ENCODE results near the gene BAD. TPM values are rescaled to one million over a fixed set of nuclear protein-coding genes. Genes with fewer than 3 reads are reported as not detected.

Gene BAD
- total RNA-seq, 1 experiment from 2014 or later, result 368 TPM

GRCh38 chr11:64254326-64254725, 30.1 kb downstream of the BAD start:
- peaks cover 25% of the 10 kb centered on the region for H3K79me2 ChIP-seq (ENCODE audit: low read length)
- H3K9me2 ChIP-seq (replicated peaks; ENCODE audit: low read length), result no peaks in the 10 kb centered on the region
- ChIA-PET CTCF (no interaction called here), POLR2A (ENCODE audit: unreplicated experiment) (interaction anchor here (0.5 kb wide), 1 partner anchor 10 kb away, joined by 12 read pairs; no protein-coding TSS in a partner anchor)
- H3F3A ChIP-seq (ENCODE audit: low read length, unreplicated experiment), result no peaks in the 10 kb centered on the region
- peaks cover 25% of the 10 kb centered on the region for H3K4me1 ChIP-seq (ENCODE audit: insufficient read depth, low read length)
- peaks cover 25% of the 10 kb centered on the region for H3K36me3 ChIP-seq (ENCODE audit: low read depth, low read length)
- H3K27me3 ChIP-seq (ENCODE audit: low read length), result no peaks in the 10 kb centered on the region
- H3K4me2 ChIP-seq (ENCODE audit: low read length), result no peak overlapping the region
- H3K27ac ChIP-seq (ENCODE audit: low read length), result no peak overlapping the region
- H2AFZ ChIP-seq (ENCODE audit: low read length), result no peak overlapping the region
- no peak for TF ChIP-seq EZH2 (IDR thresholded peaks at IDR 0.05; ENCODE audit: low read length, unreplicated experiment)
- TF ChIP-seq CTCF (conservative IDR thresholded peaks at IDR 0.05; ENCODE audit: low read depth, low read length), result no peak
- TF ChIP-seq EZH2phosphoT487 (IDR thresholded peaks at IDR 0.05; ENCODE audit: borderline replicate concordance, low read length), result no peak
- DNase-seq (no peak), ATAC-seq (no peak)
- H4K20me1 ChIP-seq (ENCODE audit: low read length), result no peaks in the 10 kb centered on the region; the same call in 1 of the 2 replicates
- no peak overlapping the region for H3K9ac ChIP-seq (ENCODE audit: low read length)
- H3K4me3 ChIP-seq (ENCODE audit: low read length), result no peak overlapping the region
- no peaks in the 10 kb centered on the region for H3K9me3 ChIP-seq (ENCODE audit: low read length)
- intact Hi-C loops (cut with micrococcal nuclease), result no loop called here
- no TSS peak for BruUV-seq (replicated peaks)

GRCh38 chr11:64253481-64253880, 31.0 kb downstream of the BAD start:
- no peak overlapping the region for H2AFZ ChIP-seq (ENCODE audit: low read length)
- H4K20me1 ChIP-seq (ENCODE audit: low read length), result no peaks in the 10 kb centered on the region; the same call in 1 of the 2 replicates
- ATAC-seq (no peak), DNase-seq (peak; percentile 44)
- no TSS peak for BruUV-seq (replicated peaks)
- POLR2A ChIA-PET (ENCODE audit: unreplicated experiment), result no interaction called here
- H3K4me3 ChIP-seq (ENCODE audit: low read length), result peak overlapping the region; percentile 85; the same call in 1 of the 2 replicates
- H3K9ac ChIP-seq (ENCODE audit: low read length), result no peak overlapping the region
- no peaks in the 10 kb centered on the region for H3F3A ChIP-seq (ENCODE audit: low read length, unreplicated experiment)
- CTCF ChIA-PET, result interaction anchor here (0.6 kb wide), 1 partner anchor 93 kb away, joined by 3 read pairs; no protein-coding TSS in a partner anchor
- no peaks in the 10 kb centered on the region for H3K27me3 ChIP-seq (ENCODE audit: low read length)
- H3K4me2 ChIP-seq (ENCODE audit: low read length), result peak overlapping the region; percentile 98
- H3K27ac ChIP-seq (ENCODE audit: low read length), result no peak overlapping the region
- H3K9me2 ChIP-seq (replicated peaks; ENCODE audit: low read length), result no peaks in the 10 kb centered on the region
- TF ChIP-seq EZH2phosphoT487 (IDR thresholded peaks at IDR 0.05; ENCODE audit: borderline replicate concordance, low read length) (no peak), CTCF (conservative IDR thresholded peaks at IDR 0.05; ENCODE audit: low read depth, low read length) (no peak), EZH2 (IDR thresholded peaks at IDR 0.05; ENCODE audit: low read length, unreplicated experiment) (no peak)
- peaks cover 25% of the 10 kb centered on the region for H3K4me1 ChIP-seq (ENCODE audit: insufficient read depth, low read length)
- intact Hi-C loops (cut with micrococcal nuclease), result no loop called here
- H3K9me3 ChIP-seq (ENCODE audit: low read length), result no peaks in the 10 kb centered on the region
- H3K79me2 ChIP-seq (ENCODE audit: low read length), result peaks cover 25% of the 10 kb centered on the region
- H3K36me3 ChIP-seq (ENCODE audit: low read depth, low read length), result peaks cover 21% of the 10 kb centered on the region

- TSS peak; percentile 9 for BruUV-seq (replicated peaks)
Measured at GRCh38 chr11:64253043-64253442, 31.4 kb downstream of the BAD start.

More at GRCh38 chr11:64253043-64253442, 31.4 kb downstream of the BAD start:
- H3F3A ChIP-seq (ENCODE audit: low read length, unreplicated experiment), result no peaks in the 10 kb centered on the region
- peaks cover 25% of the 10 kb centered on the region for H3K4me1 ChIP-seq (ENCODE audit: insufficient read depth, low read length)
- H4K20me1 ChIP-seq (ENCODE audit: low read length), result no peaks in the 10 kb centered on the region; the same call in 1 of the 2 replicates
- no peaks in the 10 kb centered on the region for H3K9me2 ChIP-seq (replicated peaks; ENCODE audit: low read length)
- TF ChIP-seq CTCF (conservative IDR thresholded peaks at IDR 0.05; ENCODE audit: low read depth, low read length), result no peak
- TF ChIP-seq EZH2phosphoT487 (IDR thresholded peaks at IDR 0.05; ENCODE audit: borderline replicate concordance, low read length), result no peak
- no peak for TF ChIP-seq EZH2 (IDR thresholded peaks at IDR 0.05; ENCODE audit: low read length, unreplicated experiment)
- no peak overlapping the region for H3K9ac ChIP-seq (ENCODE audit: low read length)
- peak overlapping the region; percentile 98 for H3K4me2 ChIP-seq (ENCODE audit: low read length)
- DNase-seq, result no peak
- H3K4me3 ChIP-seq (ENCODE audit: low read length), result peak overlapping the region; percentile 85
- no peak overlapping the region for H3K27ac ChIP-seq (ENCODE audit: low read length)
- ATAC-seq, result no peak
- ChIA-PET POLR2A (ENCODE audit: unreplicated experiment) (no interaction called here), CTCF (interaction anchor here (0.6 kb wide), 2 partner anchors 12 to 93 kb away, joined by 3 read pairs; partner anchors contain the start of gene FKBP2)
- intact Hi-C loops (cut with micrococcal nuclease), result no loop called here
- no peak overlapping the region for H2AFZ ChIP-seq (ENCODE audit: low read length)
- H3K79me2 ChIP-seq (ENCODE audit: low read length), result peaks cover 25% of the 10 kb centered on the region
- H3K9me3 ChIP-seq (ENCODE audit: low read length), result no peaks in the 10 kb centered on the region
- H3K36me3 ChIP-seq (ENCODE audit: low read depth, low read length), result peaks cover 21% of the 10 kb centered on the region
- H3K27me3 ChIP-seq (ENCODE audit: low read length), result no peaks in the 10 kb centered on the region

Data from PC-3 (cell line).